ENCODE results near the gene NAV3.

- TF ChIP-seq CTCF (IDR thresholded peaks at IDR 0.05 in 8 of 11, conservative IDR thresholded peaks at IDR 0.05 in 3 of 11) (no peak), POLR2AphosphoS5 (IDR thresholded peaks at IDR 0.05) (no peak)
These were observed 173.8 kb downstream of the NAV3 start for GRCh38 chr12:78004249-78005093.

Measured in spleen (tissue), 7 donors.